VCaP (cell line): ENCODE results near the gene TRPT1.
A peak's percentile ranks its signal among the peaks of the same experiment; 100 is the strongest.

ENCODE experiments used
- H3K27ac ChIP-seq: fragments of 450-650 bp; 2 replicates; pipeline ENCODE4 v1.5.1; 2017
- CTCF ChIP-seq: fragments of 450-650 bp; conservative IDR thresholded peaks from 2 replicates; pipeline ENCODE4 v1.5.1; 2017; ENCODE audit warnings: mild to moderate bottlenecking, moderate library complexity

Gene TRPT1

GRCh38 chr11:64255135-64256128, 29.4 kb upstream of the TRPT1 start:
- TF ChIP-seq CTCF = no peak
- H3K27ac ChIP-seq = no peak overlapping the region

- peak overlapping the region; percentile 89; the same call in 1 of the 2 replicates for H3K27ac ChIP-seq
- TF ChIP-seq CTCF = no peak
Measured at GRCh38 chr11:64254326-64254725, 28.3 kb upstream of the TRPT1 start.

DNA sequence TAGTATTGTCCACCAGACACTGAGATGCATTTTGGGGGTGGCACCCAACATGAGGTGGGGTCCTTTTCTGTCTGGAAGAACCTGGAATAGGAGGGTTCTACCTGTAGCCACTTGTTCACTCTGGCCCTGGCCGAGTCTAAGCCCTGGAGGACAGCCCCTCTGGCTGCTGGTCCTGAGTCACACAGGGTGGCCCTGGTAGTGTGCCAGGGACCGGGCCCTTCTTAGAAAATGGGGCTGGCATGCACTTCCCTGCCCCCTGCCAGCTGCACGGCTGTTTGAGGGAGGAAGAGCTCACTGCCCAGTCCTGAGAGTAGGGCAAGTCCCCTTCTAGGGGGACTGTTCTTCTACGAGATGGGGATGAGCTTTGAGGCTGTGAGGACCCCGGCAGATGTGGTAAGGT, 27.5 kb upstream of the TRPT1 start:
- TF ChIP-seq CTCF = no peak
- peak overlapping the region; percentile 89 for H3K27ac ChIP-seq

- no peak for TF ChIP-seq CTCF
- H3K27ac ChIP-seq = peak overlapping the region; percentile 89
Measured at GRCh38 chr11:64253043-64253442, 27.1 kb upstream of the TRPT1 start.

DNA sequence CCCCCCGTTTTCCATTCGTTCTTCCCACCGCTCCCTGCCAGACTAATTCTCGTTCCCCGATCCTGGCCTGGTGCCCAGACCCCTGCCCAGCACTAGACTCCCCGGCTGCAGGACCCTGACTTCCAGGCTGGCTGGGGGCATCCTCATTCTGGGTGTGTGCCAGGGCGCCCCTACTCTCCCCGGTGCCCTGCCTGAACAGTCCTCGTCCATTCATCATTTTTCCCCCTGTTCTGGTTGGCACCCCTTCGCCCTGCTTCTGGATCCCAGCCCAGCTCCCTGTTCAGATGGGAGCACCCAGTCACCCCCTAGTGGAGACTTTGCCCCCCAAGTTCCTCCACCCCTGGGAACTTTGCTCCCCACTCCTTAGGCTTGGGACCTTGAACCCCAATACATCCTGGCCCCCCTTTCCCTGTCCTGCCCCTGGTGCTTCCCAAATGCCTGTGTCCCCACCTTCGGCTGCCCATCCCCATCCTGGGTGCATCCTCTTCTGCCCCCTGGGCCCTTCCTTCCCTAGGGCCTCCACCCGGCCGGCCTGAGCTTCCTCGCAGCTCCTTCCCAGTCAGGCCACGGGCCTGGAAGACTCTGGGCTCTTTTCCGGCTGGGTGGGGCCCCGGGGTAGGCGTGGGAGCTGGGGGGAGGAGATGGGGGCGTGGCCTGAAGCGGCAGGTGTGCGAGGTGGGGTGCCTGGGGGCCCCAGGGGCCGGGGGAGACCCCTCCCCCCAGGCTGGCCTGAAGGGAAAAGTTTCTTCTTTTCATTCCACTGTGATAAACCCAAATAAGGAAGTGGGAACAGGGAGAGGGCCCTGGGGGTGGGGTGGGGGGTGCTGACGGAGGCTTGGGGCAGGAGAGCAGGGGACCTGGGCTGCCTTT, 26.3 kb upstream of the TRPT1 start:
- H3K27ac ChIP-seq = peak overlapping the region; percentile 89
- TF ChIP-seq CTCF = no peak

DNA sequence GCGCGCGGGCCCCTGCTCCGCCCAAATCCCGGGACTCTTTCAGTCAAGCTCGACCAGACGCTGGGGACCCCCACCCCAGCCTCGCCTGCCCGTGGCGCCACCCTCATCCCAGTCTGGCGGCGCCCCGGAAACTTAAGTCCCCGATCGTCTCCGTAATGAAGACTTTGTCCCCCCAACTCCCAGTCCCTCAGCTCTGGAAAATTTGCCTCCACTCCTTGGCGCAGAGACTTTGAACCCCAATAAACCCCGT, 25.7 kb upstream of the TRPT1 start:
- peak overlapping the region; percentile 89 for H3K27ac ChIP-seq
- TF ChIP-seq CTCF = no peak

DNA sequence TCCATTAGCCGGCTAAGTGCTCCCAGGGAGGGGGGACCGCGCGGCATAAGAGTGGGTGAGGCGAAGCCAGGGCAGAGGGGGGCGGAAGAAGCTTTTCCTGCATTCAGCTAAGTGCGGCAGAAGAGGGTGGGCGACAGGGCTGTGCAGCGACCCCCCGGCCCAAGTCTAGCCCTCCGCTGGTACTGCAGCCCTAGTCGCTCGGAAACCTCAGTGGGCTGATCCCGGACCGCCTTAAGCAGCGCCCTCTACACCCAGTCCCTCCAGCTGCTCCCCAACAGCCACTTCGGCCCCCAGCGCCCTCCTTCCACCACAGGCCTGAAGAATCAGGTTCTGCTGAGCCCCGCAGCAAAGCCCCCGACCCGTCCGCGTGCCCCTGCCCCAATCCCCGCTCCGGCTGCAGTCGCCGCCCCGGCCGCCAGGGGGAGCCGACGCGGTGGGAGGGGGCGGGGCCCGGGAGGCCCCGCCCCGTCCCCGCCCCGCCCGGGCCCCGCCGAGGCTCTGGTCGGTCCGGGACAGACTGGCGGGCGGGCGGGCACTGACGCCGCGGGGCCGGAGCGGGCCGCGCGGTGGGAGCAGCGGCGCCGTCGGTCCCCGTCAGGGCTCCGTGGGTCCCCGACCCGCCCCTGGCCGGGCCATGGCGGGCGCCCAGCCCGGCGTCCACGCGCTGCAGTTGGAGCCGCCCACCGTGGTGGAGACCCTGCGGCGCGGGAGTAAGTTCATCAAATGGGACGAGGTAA, 25.2 kb upstream of the TRPT1 start, which contains the start of gene PLCB3:
Gene PLCB3, plus strand, starts transcription at position 515 of the 737 bp plus-strand sequence. Its CDS starts 120 bp downstream, at position 635.
- peak within 1 kb of the TSS; percentile 89 for H3K27ac ChIP-seq

More for the DNA sequence above, 25.2 kb upstream of the TRPT1 start, which contains the start of gene PLCB3:
- peak; percentile 100 for TF ChIP-seq CTCF
